C4-2B (cell line): ENCODE results near the gene ZIM2.

Source experiments
- H3K27ac ChIP-seq: fragments of 450-650 bp; 2 replicates; pipeline ENCODE4 v1.5.1; 2017
- CTCF ChIP-seq: fragments of 450-650 bp; conservative IDR thresholded peaks from 2 replicates; pipeline ENCODE4 v1.5.1; 2017; ENCODE audit warnings: mild to moderate bottlenecking
- ZFX ChIP-seq: fragments of 450-650 bp; IDR thresholded peaks from 2 replicates; pipeline ENCODE4 v1.6.1; 2017

ZIM2 gene

DNA sequence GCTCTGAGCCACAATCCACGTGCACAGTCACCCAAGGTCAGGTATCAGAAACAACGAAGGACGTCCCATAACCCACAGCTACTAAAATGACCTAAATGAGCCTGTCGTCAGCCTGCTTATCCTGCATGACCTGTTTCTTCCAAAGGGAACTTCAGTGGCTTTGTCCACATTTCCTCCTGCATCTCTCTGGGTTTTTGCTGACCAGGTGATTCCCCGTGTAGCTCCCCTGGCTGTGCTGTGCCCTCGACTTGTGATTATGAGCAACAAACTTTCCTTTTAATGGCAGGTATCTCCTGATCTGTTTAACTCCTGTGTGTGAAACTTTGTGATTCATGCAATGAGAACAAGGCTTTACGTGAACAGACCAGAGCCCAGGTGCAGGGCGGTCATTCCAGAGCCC lies 81.0 kb downstream of the ZIM2 start:
- no peak for TF ChIP-seq CTCF
- no peak for TF ChIP-seq ZFX
- H3K27ac ChIP-seq = no peak overlapping the region

- TF ChIP-seq CTCF = no peak
- H3K27ac ChIP-seq = no peak overlapping the region
Measured at GRCh38 chr19:56751078-56751489, 89.4 kb downstream of the ZIM2 start.

DNA sequence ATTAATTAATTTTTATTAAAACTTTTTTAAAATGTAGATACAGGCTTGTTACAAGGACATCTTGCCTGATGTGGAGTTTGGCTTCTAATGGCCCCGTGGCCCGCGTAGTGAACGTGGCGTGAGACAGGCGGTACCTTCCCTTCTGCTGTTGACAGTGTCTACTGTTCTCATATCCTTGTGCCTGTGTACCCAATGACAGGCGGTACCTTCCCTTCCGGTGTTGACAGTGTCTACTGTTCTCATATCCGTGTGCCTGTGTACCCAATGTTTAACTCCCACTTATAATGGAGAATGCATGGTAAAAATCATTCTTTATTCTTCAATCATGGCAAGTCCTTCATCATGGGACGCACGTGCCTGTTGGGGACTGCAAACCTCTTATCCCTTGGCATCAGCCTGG lies 89.9 kb downstream of the ZIM2 start:
- no peak overlapping the region for H3K27ac ChIP-seq

GRCh38 chr19:56748378-56748777 lies 92.1 kb downstream of the ZIM2 start:
- no peak overlapping the region for H3K27ac ChIP-seq
- TF ChIP-seq CTCF (peak; percentile 68), ZFX (no peak)

More for the DNA sequence above, 89.9 kb downstream of the ZIM2 start:
- TF ChIP-seq ZFX = no peak
- TF ChIP-seq CTCF = no peak

GRCh38 chr19:56746367-56746766 lies 94.2 kb downstream of the ZIM2 start:
- TF ChIP-seq CTCF (no peak), ZFX (no peak)
- H3K27ac ChIP-seq = no peak overlapping the region

DNA sequence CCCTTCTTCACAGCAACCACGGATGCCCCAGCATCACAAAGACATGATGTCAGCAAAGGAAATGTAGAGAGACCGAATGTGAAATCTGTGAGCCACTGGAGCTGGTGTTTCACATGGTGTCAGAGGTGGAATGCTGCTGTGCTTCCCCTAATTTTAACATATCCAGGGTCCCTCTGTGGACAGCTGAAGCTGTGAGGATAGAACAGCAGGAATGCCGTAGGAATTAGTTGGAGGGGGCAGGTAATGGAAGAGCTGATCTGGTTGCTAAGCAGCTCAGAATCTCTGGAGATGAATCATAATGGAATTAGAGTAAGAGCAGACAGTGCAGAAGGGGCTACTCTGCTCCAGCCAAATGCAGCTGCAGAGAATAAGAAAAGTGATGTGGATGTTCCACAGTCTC lies 100.0 kb downstream of the ZIM2 start:
- no peak overlapping the region for H3K27ac ChIP-seq
- no peak for TF ChIP-seq CTCF
- no peak for TF ChIP-seq ZFX

DNA sequence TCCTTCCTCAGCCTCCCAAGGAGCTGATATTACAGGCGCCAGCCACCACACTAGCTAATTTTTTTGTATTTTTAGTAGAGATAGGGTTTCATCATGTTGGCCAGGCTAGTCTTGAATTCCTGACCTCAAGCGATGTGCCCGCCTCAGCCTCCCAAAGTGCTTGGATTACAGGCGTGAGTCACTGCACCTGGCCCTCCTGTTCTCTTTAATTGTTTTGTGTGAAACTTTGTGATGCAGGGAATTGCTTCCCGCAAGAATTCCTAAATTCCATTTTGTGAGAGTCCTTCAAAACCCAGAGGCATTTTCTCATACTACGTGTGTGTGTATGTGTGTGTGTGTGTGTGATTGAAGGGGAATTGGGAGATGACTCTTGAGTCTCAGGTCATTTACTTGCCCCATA lies 104.0 kb downstream of the ZIM2 start:
- H3K27ac ChIP-seq = no peak overlapping the region
- TF ChIP-seq ZFX (no peak), CTCF (no peak)
